C1 segment of cervical spinal cord (tissue), 14 donors: ENCODE results near the gene UTP11.
"Not testable (repeated sequence)": the region's sequence is repeated elsewhere in the genome, so short reads cannot be mapped to it uniquely, and the experiment has no call there.

Experiments used
- DNase-seq, 14 donors: peaks; one replicate each; lab custom pipeline; 2025; lab: John Stamatoyannopoulos, UW

UTP11 gene

GRCh38 chr1:38027201-38028104 lies 14.9 kb downstream of the UTP11 start:
- no peak for DNase-seq

- DNase-seq: no peak
Measured at GRCh38 chr1:38028105-38028591, 15.6 kb downstream of the UTP11 start.

DNA sequence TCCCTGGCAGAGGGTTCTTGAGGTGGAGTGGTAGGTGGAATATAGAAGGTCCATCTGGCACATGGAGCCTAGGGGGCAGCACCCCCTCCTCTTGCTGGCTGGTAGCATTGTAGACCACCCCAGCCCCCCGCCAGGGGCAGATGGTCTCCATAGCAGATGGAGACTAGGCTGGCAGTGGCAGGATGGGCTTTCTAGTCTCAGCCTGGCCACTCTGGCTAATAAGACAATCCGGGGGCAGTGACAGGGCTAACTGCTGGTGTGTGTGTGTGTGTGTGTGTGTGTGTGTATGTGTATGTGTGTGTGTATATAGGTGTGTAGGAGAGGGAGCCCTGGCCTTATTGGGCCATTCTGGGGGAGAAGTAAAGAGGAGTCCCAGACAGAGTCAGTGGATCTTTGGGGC lies 16.1 kb downstream of the UTP11 start:
- no peak for DNase-seq

GRCh38 chr1:38029081-38029681 lies 16.6 kb downstream of the UTP11 start:
- no peak for DNase-seq

- peak in 4 of 14 donors; percentile 10 to 15 (median 12) for DNase-seq
Measured at GRCh38 chr1:38029685-38030511, 17.4 kb downstream of the UTP11 start.

- DNase-seq: no peak
Measured at GRCh38 chr1:38030596-38031512, 18.3 kb downstream of the UTP11 start.

DNA sequence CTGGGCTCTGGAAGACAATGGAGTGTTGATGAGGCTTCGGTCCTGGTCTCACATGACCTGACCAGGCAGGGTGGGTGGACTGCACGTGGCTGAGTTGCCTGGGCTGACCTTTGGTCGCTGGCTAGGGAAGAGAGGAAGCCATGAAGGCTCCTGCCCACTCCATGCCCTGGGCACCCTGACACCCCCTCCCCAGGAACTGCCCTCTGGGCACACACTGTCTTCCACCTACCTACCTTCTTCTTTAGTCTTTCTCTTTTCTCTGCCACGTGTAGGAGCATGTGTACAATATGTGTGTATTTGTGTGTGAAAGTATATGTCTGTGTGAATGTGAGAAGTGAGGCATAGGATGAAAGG lies 19.0 kb downstream of the UTP11 start:
- no peak for DNase-seq

- DNase-seq: not testable (repeated sequence)
Measured at GRCh38 chr1:38032992-38033391, 20.5 kb downstream of the UTP11 start.

GRCh38 chr1:38034871-38035270 lies 22.3 kb downstream of the UTP11 start:
- DNase-seq: no peak

DNA sequence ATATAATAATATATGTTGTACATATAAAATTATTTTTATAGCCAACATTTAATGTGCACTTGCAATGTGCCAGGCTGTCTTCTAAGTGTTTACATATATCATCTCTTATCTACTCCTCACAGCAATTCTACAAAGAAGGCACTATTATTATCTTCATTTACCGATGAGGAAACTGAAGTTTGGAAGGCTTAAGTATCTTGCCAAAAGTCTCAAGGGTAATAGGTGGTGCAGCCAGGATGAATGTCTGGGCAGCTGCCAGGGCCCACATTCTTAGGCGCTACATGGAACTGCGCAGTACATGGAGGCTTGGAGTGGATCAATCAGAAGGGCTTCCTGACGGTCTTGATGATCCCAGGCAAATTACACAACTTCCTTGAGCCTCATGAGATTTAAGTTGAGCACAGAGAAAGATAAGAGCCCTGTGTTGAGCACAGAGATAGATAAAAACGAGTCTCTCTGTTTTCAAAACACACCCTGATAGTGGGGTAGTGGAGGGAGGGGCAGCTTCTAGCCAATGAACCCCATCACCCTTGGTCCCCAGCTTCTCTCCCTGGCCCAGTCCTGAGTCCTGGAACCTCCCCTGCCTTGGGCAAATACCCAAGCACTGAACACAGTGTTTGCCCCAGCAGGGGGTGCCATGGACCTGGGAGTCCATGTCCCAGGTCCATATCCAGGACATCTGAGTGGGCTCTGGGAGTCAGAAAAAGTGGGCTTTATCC lies 24.8 kb downstream of the UTP11 start:
- no peak for DNase-seq

DNA sequence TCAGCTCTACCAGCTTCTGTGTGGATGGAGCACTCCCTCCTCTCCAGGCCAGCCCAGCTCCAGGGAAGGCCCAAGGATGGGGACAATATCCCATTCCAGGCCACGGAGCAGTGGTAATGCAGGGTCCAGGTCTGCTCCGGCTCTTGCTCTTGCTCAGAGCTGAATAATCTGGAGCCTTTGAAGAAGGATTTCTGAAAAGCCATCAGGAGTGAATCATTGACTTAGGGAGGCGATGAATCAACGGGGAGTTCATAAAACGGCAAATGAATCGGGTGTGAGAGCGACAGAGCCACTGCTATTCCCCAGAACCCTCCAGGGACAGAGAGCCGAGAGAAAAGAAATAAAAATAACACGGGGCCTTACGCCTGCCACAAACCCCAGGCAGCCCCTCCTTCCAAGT lies 26.3 kb downstream of the UTP11 start:
- no peak for DNase-seq

DNA sequence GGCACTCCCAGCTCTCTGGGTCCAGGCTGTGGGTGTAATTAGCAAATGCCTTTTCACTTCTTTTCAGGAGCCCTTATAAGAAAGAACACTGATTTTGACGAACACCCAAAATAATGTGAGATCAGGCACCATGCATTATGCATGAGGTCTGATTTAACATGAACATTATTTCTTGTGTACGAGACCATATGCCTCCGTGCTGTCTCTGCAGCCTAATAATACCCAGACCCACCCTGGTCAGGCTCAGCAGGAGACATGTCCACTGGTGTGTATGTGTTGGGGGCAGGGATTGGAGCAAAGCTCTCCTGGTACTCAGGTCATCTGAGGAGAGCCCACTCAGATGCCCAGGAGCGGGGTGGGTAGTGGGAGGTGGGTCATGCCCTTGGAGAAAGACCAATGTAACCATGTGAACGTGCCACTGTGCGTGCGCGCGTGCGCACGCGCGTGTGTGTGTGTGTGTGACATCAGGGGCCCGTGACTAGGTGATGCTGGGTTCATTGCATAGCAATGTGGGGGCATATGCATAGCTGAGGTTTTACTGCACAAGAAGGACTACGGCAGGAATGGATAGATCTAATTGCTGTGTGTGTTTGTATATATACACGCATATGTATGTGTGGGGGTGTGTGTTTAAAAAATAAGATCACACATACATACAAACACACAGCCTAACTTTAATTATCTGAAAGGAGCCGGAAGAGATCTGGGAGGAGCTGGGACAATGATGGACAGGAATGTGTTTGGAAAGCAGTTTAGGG lies 27.0 kb downstream of the UTP11 start:
- no peak for DNase-seq

DNA sequence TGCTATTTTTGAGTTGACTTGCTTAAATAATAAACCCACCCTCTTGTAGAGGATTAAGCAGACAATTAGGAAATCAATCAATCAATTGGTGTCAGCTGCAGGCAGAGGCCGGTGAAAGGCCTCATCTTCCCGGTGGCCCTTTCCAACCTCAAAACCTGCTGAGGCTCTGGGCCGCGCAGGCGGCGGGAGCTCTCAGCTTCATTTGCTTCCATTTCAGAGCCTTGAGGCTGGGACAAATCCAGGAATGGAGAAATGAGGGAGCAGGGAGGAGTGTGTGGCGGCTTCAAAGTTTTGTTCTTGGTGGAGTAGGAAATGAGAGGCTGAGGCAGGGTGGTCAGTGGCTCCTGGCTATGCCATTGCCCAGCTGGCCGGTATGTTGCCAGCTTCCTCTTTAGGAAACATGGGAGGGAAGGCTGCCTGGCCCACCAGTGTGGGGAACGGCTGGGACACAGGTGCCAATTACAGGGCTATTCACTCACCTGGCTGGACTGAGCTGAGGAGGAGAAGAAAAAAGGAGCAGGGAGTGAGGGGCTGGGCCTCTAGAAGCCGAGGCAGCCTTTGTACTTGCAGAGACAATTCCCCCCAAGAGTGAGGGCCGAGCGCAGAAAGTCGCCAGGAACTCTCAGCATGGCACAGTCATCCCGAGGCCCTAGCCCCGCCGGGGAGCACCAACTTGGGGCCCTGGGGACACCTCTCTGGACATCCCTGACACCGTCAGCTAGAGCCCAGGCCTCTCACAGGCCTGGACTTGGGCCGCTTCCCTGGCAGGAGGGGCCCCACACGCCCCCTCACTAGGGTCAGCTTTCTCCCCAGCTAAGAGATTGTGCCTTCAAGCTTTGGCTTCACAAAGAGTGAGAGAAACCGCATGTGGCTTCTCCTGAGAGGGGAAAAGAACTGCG lies 29.7 kb downstream of the UTP11 start:
- DNase-seq: no peak

GRCh38 chr1:38043036-38043747 lies 30.7 kb downstream of the UTP11 start:
- no peak for DNase-seq

- no peak for DNase-seq
Measured at GRCh38 chr1:38044221-38045215, 32.0 kb downstream of the UTP11 start.
